H7 (cell line): ENCODE measurements around the gene MICAL2. TPM values are rescaled to one million over a fixed set of nuclear protein-coding genes. Genes with fewer than 3 reads are reported as not detected.
"Not testable (repeated sequence)": the region's sequence is repeated elsewhere in the genome, so short reads cannot be mapped to it uniquely, and the experiment has no call there.

Source experiments
- DNase-seq: peaks from one replicate; pipeline ENCODE4 v3.0.0; 2012
- H3K27me3 ChIP-seq: 2 replicates; pipeline ENCODE4 v1.6.0; 2011; ENCODE audit warnings: mild to moderate bottlenecking, low read length; ENCODE audit not compliant: control insufficient read depth, insufficient read depth
- H3K36me3 ChIP-seq: replicated peaks from 2 replicates; pipeline ENCODE4 v1.5.1; 2011; ENCODE audit warnings: low read length; ENCODE audit not compliant: control insufficient read depth, insufficient read depth
- H3K4me3 ChIP-seq: 2 replicates; pipeline ENCODE4 v1.5.1; 2011; ENCODE audit warnings: low read depth, mild to moderate bottlenecking, control low read depth, low read length, moderate library complexity; ENCODE audit not compliant: insufficient read depth
- total RNA-seq: library from RNA; depleted of rRNA; stranded (reverse); fragments of >200 nt; shearing (Covaris generic); gene quantifications from 2 replicates; pipeline ENCODE4 v1.2.3, GENCODE V29; 2014

MICAL2 gene
- total RNA-seq, 1 experiment from 2014 or later: 0.83 TPM

- Histone ChIP-seq H3K36me3 (no peaks in the 10 kb centered on the region), H3K4me3 (no peak overlapping the region), H3K27me3 (no peaks in the 10 kb centered on the region; the same call in 1 of the 2 replicates)
- DNase-seq: peak; percentile 39
Observed at GRCh38 chr11:12139144-12139881, 28.9 kb downstream of the MICAL2 start.

- Histone ChIP-seq H3K4me3 (no peak overlapping the region), H3K36me3 (no peaks in the 10 kb centered on the region), H3K27me3 (no peaks in the 10 kb centered on the region; the same call in 1 of the 2 replicates)
- no peak for DNase-seq
Observed at GRCh38 chr11:12140186-12140793, 29.9 kb downstream of the MICAL2 start.

GRCh38 chr11:12141283-12141682 lies 30.9 kb downstream of the MICAL2 start:
- Histone ChIP-seq H3K4me3 (no peak overlapping the region), H3K27me3 (no peaks in the 10 kb centered on the region), H3K36me3 (no peaks in the 10 kb centered on the region)
- DNase-seq: no peak

GRCh38 chr11:12142176-12142575 lies 31.8 kb downstream of the MICAL2 start:
- Histone ChIP-seq H3K36me3 (no peaks in the 10 kb centered on the region), H3K27me3 (no peaks in the 10 kb centered on the region), H3K4me3 (no peak overlapping the region)
- no peak for DNase-seq

GRCh38 chr11:12142909-12143308 lies 32.5 kb downstream of the MICAL2 start:
- H3K36me3 ChIP-seq: no peaks in the 10 kb centered on the region
- no peak overlapping the region for H3K4me3 ChIP-seq
- no peaks in the 10 kb centered on the region for H3K27me3 ChIP-seq
- no peak for DNase-seq

GRCh38 chr11:12143461-12144258 lies 33.3 kb downstream of the MICAL2 start:
- Histone ChIP-seq H3K27me3 (no peaks in the 10 kb centered on the region), H3K36me3 (no peaks in the 10 kb centered on the region), H3K4me3 (no peak overlapping the region)
- no peak for DNase-seq

- H3K36me3 ChIP-seq: no peaks in the 10 kb centered on the region
- no peak for DNase-seq
- no peaks in the 10 kb centered on the region for H3K27me3 ChIP-seq
- no peak overlapping the region for H3K4me3 ChIP-seq
Observed at GRCh38 chr11:12144330-12145174, 34.2 kb downstream of the MICAL2 start.

GRCh38 chr11:12146678-12147077 lies 36.3 kb downstream of the MICAL2 start:
- not testable (repeated sequence) for H3K27me3 ChIP-seq, H3K4me3 ChIP-seq, H3K36me3 ChIP-seq, DNase-seq

- Histone ChIP-seq H3K27me3 (no peaks in the 10 kb centered on the region), H3K4me3 (no peak overlapping the region), H3K36me3 (no peaks in the 10 kb centered on the region)
- DNase-seq: no peak
Observed at GRCh38 chr11:12147827-12148226, 37.4 kb downstream of the MICAL2 start.

GRCh38 chr11:12148466-12148865 lies 38.1 kb downstream of the MICAL2 start:
- Histone ChIP-seq H3K36me3 (no peaks in the 10 kb centered on the region), H3K27me3 (no peaks in the 10 kb centered on the region), H3K4me3 (no peak overlapping the region)
- no peak for DNase-seq

GRCh38 chr11:12148882-12149281 lies 38.5 kb downstream of the MICAL2 start:
- no peak for DNase-seq
- Histone ChIP-seq H3K27me3 (no peaks in the 10 kb centered on the region), H3K36me3 (no peaks in the 10 kb centered on the region), H3K4me3 (no peak overlapping the region)

GRCh38 chr11:12149672-12150225 lies 39.4 kb downstream of the MICAL2 start:
- Histone ChIP-seq H3K4me3 (no peak overlapping the region), H3K27me3 (no peaks in the 10 kb centered on the region), H3K36me3 (no peaks in the 10 kb centered on the region)
- no peak for DNase-seq

GRCh38 chr11:12150831-12151382 lies 40.5 kb downstream of the MICAL2 start:
- no peaks in the 10 kb centered on the region for H3K27me3 ChIP-seq
- no peak for DNase-seq
- H3K36me3 ChIP-seq: no peaks in the 10 kb centered on the region
- no peak overlapping the region for H3K4me3 ChIP-seq

GRCh38 chr11:12152321-12152720 lies 41.9 kb downstream of the MICAL2 start:
- H3K36me3 ChIP-seq: no peaks in the 10 kb centered on the region
- no peak overlapping the region for H3K4me3 ChIP-seq
- no peaks in the 10 kb centered on the region for H3K27me3 ChIP-seq
- no peak for DNase-seq
